SH-SY5Y (cell line): ENCODE results near the gene IL1RL2.

Experiments used
- GATA2 ChIP-seq: IDR thresholded peaks from 2 replicates; pipeline ENCODE4 v1.6.1; 2011; ENCODE audit warnings: mild to moderate bottlenecking, low read depth, low read length
- GATA3 ChIP-seq: IDR thresholded peaks from 2 replicates; pipeline ENCODE4 v1.6.1; 2011; ENCODE audit warnings: low read depth, mild to moderate bottlenecking, low read length, moderate library complexity

- TF ChIP-seq GATA2 = no peak
- TF ChIP-seq GATA3 = no peak
Measured at GRCh38 chr2:102238039-102238756, 51.4 kb downstream of the IL1RL2 start.
